A673 (cell line): ENCODE measurements around the gene SCGB1C1. TPM values are rescaled to one million over a fixed set of nuclear protein-coding genes. Genes with fewer than 3 reads are reported as not detected.

Experiments used
- BruUV-seq: library from RNA; stranded (reverse); fragments of 400-500 nt; replicated peaks from 2 replicates; lab custom pipeline; 2021; lab: Mats Ljungman, UMichigan
- CTCF ChIA-PET: fragments of 300-600 bp; sonication (Branson Sonifier 250); formaldehyde crosslinking; loops from one replicate; lab custom pipeline; 2022; ENCODE audit warnings: antibody characterized with exemption; lab: Charles Lee
- POLR2A ChIA-PET: fragments of 300-600 bp; sonication (Branson Sonifier 250); formaldehyde crosslinking; loops from one replicate; lab custom pipeline; 2022; ENCODE audit warnings: antibody characterized with exemption; ENCODE audit not compliant: low non-redundant PET; lab: Charles Lee
- DNase-seq: peaks from one replicate; pipeline ENCODE4 v3.0.0-alpha.2; 2015; ENCODE audit warnings: low spot score
- H3K27ac ChIP-seq: fragments of 200-600 bp; sonication (generic); 2 replicates; pipeline ENCODE4 v1.5.1; 2016; ENCODE audit warnings: mixed run types, low read depth, mild to moderate bottlenecking, mixed read lengths, antibody characterized with exemption, low read length; ENCODE audit not compliant: poor library complexity, severe bottlenecking
- H3K27me3 ChIP-seq: fragments of 200-600 bp; sonication (generic); replicated peaks from 2 replicates; pipeline ENCODE4 v1.6.1; 2017; ENCODE audit warnings: mixed run types, low read depth, mild to moderate bottlenecking, mixed read lengths, antibody characterized with exemption, low read length; ENCODE audit not compliant: insufficient read depth, poor library complexity
- H3K36me3 ChIP-seq: fragments of 200-600 bp; sonication (generic); 2 replicates; pipeline ENCODE4 v1.6.1; 2016; ENCODE audit warnings: mixed run types, mild to moderate bottlenecking, mixed read lengths, antibody characterized with exemption, low read length; ENCODE audit not compliant: insufficient read depth, poor library complexity, severe bottlenecking
- H3K4me1 ChIP-seq: fragments of 200-600 bp; sonication (generic); 2 replicates; pipeline ENCODE4 v1.6.1; 2017; ENCODE audit warnings: mixed run types, mild to moderate bottlenecking, mixed read lengths, antibody characterized with exemption, low read length; ENCODE audit not compliant: insufficient read depth, poor library complexity, severe bottlenecking
- H3K4me3 ChIP-seq: fragments of 200-600 bp; sonication (generic); 2 replicates; pipeline ENCODE4 v1.5.1; 2016; ENCODE audit warnings: low read depth, mixed run types, mild to moderate bottlenecking, mixed read lengths, low read length; ENCODE audit not compliant: poor library complexity, severe bottlenecking
- H3K9me3 ChIP-seq: fragments of 200-600 bp; sonication (generic); 2 replicates; pipeline ENCODE4 v1.6.1; 2016; ENCODE audit warnings: mixed run types, low read depth, mild to moderate bottlenecking, mixed read lengths, antibody characterized with exemption, low read length; ENCODE audit not compliant: poor library complexity, severe bottlenecking
- CTCF ChIP-seq: fragments of 300-800, 200-600 bp; sonication (generic); conservative IDR thresholded peaks from 2 replicates; pipeline ENCODE4 v1.5.1; 2017; ENCODE audit warnings: low read depth, mild to moderate bottlenecking, antibody characterized with exemption, low read length, moderate library complexity, mixed read lengths
- EZH2 ChIP-seq: fragments of 200-600 bp; sonication (generic); IDR thresholded peaks from 2 replicates; pipeline ENCODE4 v1.6.1; 2017; ENCODE audit warnings: borderline replicate concordance, low read depth, mild to moderate bottlenecking, mixed read lengths, antibody characterized with exemption, low read length; ENCODE audit not compliant: poor library complexity, severe bottlenecking
- intact Hi-C: fragments of 100-400 bp; cut with micrococcal nuclease; formaldehyde crosslinking; loops from one replicate; pipeline ENCODE4 v1.10.0; 2022; ENCODE audit not compliant: unreplicated experiment
- total RNA-seq: library from RNA; stranded (reverse); gene quantifications from 2 replicates; pipeline ENCODE4 v1.2.3, GENCODE V29; 2021

SCGB1C1 gene
- total RNA-seq, 1 experiment from 2014 or later, result not detected

- Histone ChIP-seq H3K27ac (no peak overlapping the region), H3K9me3 (no peaks in the 10 kb centered on the region), H3K36me3 (peaks cover 55% of the 10 kb centered on the region), H3K27me3 (no peaks in the 10 kb centered on the region), H3K4me1 (peaks cover 13% of the 10 kb centered on the region), H3K4me3 (peak overlapping the region; percentile 69)
- CTCF ChIA-PET, result no interaction called here
- intact Hi-C loops, result no loop called here
- peak; percentile 18 for DNase-seq
- BruUV-seq, result no TSS peak
- POLR2A ChIA-PET, result no interaction called here
- TF ChIP-seq CTCF (no peak), EZH2 (no peak)
These were observed 17.4 kb downstream of the SCGB1C1 start for GRCh38 chr11:210122-210802.

- intact Hi-C loops, result no loop called here
- Histone ChIP-seq H3K4me1 (peaks cover 13% of the 10 kb centered on the region), H3K36me3 (peaks cover 61% of the 10 kb centered on the region), H3K27me3 (no peaks in the 10 kb centered on the region), H3K27ac (no peak overlapping the region), H3K9me3 (no peaks in the 10 kb centered on the region), H3K4me3 (no peak overlapping the region)
- no peak for DNase-seq
- ChIA-PET POLR2A (no interaction called here), CTCF (no interaction called here)
- BruUV-seq, result no TSS peak
- no peak for TF ChIP-seq CTCF
- no peak for TF ChIP-seq EZH2
These were observed 17.9 kb downstream of the SCGB1C1 start for GRCh38 chr11:210803-211180.

- H3K27ac ChIP-seq, result no peak overlapping the region
- intact Hi-C loops, result no loop called here
These were observed 18.4 kb downstream of the SCGB1C1 start for GRCh38 chr11:211295-211694.

More at GRCh38 chr11:211295-211694, 18.4 kb downstream of the SCGB1C1 start:
- BruUV-seq, result no TSS peak
- Histone ChIP-seq H3K4me3 (no peak overlapping the region), H3K9me3 (no peaks in the 10 kb centered on the region), H3K4me1 (peaks cover 17% of the 10 kb centered on the region), H3K36me3 (peaks cover 61% of the 10 kb centered on the region), H3K27me3 (no peaks in the 10 kb centered on the region)
- CTCF ChIA-PET, result no interaction called here
- TF ChIP-seq CTCF (no peak), EZH2 (no peak)
- no peak for DNase-seq
- POLR2A ChIA-PET, result no interaction called here
